NCI-H526 (cell line): Measurements from ENCODE around the gene PROX2.
A peak's percentile ranks its signal among the peaks of the same experiment; 100 is the strongest.

Experiments
- DNase-seq, 2 experiments: peaks; one replicate each; lab custom pipeline; 2025; lab: John Stamatoyannopoulos, UW

PROX2 gene

GRCh38 chr14:74881431-74882102, 5.6 kb upstream of the PROX2 start, which contains the start of gene DLST:
Gene DLST (plus strand): TSS chr14:74881916. CDS start chr14:74881954, 38 bp downstream.
- DNase-seq, result peak; percentile 64 to 94

GRCh38 chr14:74879427-74880182, 3.7 kb upstream of the PROX2 start:
- peak in 1 of 2 experiments; percentile 19 for DNase-seq

DNA sequence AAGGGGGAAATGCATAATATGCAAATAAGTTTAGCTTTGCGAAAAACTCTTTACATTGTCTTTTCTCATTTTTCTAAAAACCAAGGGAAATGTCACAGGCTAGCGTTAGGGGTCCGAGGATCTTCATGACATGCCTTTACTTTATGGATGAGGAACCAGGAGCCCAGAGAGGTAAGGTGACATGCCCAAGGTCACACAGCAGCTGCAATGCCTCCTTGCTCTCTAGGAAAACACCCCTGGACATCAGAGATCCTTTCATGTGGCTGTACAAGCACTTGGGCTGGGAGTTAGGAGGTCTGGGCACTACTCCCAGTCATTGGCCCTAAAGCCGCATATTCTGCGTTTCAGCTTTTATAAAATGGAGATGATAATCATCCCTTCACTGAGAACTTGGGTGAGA, 741 bp downstream of the PROX2 start:
- no peak for DNase-seq

DNA sequence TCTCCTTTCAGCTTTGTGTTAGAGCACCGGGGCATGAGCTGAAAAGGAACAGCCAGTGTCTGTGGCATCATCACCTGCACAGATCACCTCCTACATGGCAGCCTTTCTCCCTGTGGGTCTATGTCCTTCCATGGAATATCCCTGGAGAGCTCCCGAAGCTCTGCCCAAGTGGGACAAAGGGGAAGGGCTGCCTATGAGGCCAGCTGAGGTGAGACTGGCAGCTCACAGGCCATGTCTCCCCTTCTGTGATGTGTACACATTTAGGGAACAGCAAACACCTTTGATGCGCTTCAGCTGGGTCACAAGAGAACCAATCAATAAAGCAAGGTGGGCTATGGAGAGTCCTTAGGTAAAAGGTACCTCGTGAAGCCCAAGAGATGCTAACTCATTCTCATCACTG, 4.1 kb downstream of the PROX2 start:
- no peak for DNase-seq

GRCh38 chr14:74868739-74869138, 7.2 kb downstream of the PROX2 start:
- DNase-seq, result no peak

GRCh38 chr14:74867673-74868072, 8.3 kb downstream of the PROX2 start:
- no peak for DNase-seq

DNA sequence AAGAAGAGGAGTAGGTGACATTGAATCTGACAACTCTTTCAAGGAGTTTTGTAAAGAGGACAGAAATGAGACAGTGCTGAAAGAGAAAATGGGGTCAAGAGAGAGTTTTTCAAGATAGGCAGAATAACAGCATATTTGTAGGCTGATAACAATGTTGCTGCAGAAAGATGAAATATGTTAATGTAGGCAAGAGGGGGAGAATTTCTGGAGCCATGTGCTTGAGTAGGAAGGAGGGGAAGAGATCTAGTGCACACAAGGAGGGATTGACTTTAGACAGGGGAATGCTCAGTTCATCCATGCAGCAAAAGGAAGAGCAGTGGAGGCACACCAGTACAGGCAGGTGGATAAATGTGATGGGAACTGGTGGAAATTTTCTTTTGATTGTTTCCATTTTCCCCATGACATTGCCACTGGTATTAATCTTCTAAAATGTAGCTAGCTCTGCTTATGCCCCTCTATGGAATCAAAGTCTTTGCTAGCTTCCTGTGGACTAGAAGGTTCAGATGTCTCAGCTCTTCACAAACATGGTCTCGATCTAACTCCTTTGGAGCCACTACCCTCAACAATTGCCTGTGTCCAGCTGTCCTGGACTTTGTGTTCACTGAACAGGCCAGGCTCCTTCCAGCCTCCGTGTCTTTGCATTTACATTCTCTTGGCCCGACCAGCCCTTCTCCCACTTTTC, 9.1 kb downstream of the PROX2 start:
- no peak for DNase-seq

DNA sequence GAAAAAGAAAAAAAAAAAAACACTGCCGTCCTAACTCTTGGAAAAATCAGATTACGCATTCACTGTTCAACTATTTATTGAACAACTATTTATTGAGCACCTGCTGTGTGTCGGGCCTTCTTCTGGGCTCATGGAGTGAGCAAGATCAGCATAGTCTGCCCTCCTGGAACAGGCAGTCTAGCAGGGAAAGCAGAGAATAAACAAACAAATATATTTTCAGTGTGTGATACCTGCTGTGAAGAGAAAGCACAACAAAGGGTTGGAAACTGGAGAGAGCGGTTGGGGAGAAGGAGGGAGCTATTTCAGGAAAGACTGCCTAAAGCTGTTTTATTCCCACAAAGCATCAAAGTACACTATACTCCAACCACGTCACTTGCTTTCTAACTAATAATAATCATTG, 10.8 kb downstream of the PROX2 start:
- DNase-seq, result no peak

DNA sequence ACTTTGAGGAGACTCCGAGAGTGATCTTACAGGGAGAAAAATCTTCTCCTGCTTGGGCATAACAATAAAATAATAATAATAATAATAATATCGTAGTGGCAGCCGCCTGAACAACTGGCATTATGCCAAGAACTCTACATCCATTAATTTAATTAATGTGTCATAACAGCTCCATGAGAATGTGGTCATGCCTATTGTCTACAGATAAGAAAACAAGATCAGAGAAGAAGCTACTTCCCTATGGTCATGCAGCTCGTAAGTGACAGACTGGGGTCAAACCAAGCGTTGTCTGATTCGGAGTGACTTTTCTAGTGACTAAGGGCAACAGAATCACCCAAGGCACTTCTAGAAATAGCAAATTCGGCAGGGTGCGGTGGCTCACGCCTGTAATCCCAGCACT, 11.7 kb downstream of the PROX2 start:
- DNase-seq, result no peak

- DNase-seq, result no peak
Measured at GRCh38 chr14:74863274-74863673, 12.7 kb downstream of the PROX2 start.

GRCh38 chr14:74861734-74862090, 14.2 kb downstream of the PROX2 start:
- no peak for DNase-seq

- peak; percentile 49 to 92 for DNase-seq
Measured at GRCh38 chr14:74860899-74861733, 14.8 kb downstream of the PROX2 start.

GRCh38 chr14:74859757-74860552, 16.0 kb downstream of the PROX2 start:
- no peak for DNase-seq

- no peak for DNase-seq
Measured at GRCh38 chr14:74858022-74858421, 17.9 kb downstream of the PROX2 start.

GRCh38 chr14:74856366-74856765, 19.6 kb downstream of the PROX2 start:
- no peak for DNase-seq

DNA sequence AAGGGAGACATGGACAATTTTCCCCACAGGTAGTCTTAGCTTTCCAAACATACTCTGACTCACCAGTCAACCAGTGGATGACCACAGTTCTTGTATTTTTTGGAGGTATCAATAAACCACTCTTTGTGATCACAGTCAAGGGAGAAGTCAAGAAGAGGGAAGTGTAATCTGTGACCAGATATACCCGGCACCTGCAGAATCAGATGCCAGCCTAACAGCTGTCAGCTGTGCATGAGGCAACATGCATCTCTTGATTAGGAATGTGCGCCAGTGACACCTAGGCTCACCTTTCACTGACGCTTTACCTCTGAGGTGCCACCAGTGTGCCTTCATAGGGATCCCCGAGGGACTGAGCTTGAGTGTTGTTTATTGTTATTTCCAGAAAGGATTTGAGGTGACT, 20.0 kb downstream of the PROX2 start:
- no peak for DNase-seq

DNA sequence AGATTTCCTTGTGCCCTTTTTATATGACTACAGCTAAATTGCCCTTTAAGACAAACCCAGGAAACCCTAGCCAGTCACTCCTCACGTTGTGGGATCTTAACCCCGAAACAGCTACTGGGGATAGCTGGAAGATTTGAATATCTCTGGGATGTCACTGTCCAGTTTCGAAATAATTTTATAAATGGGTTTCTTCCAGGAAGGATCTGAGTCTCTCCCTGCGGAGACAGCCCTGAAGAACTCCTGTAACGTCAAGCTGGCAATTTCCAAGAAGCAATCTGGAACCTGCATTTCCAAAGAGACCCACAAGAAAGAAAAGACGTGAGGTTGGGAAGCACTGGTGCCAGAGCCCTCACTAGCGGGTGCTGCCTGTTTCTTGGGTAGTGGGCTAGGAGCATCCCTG, 20.9 kb downstream of the PROX2 start:
- DNase-seq, result no peak

DNA sequence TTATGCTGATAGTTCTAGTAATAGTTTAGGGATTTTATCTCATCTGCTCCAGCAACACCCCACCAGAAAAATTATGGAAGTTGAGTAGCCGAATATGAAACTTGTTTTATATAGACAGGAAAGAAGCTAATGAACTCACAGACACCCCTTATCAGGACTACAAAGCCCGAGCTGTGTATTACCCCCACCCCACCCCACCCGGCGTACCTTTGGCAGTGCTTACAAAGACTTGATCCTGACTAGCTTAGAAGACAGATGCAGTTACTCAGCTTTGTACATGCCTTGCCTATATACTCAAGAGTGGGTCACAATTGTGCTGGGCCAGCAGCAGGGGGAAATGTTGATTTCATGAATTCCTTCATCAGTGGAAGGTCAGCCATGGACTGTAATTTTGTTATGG, 22.4 kb downstream of the PROX2 start:
- no peak for DNase-seq

GRCh38 chr14:74852922-74853530, 22.9 kb downstream of the PROX2 start:
- no peak for DNase-seq

DNA sequence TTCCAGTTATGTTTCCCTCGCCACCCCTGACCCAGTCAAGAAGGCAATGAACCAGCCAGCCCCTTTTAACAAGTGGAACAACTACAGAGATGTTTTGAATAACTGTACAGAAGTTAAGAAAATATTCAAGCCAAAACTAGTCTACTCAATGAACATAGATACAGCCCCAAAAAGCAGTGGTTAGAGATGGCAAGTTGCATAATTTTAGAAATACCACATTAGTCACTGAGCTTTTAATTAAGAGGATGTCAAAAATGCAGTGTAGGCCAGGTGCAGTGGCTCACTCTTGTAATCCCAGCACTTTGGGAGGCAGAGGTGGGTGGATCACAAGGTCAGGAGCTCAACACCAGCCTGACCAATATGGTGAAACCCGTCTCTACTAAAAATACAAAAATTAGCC, 27.2 kb downstream of the PROX2 start:
- DNase-seq, result no peak
